NCI-H1930 (cell line): ENCODE results near the gene TRAPPC14.
A peak's percentile ranks its signal among the peaks of the same experiment; 100 is the strongest.
"Not testable (repeated sequence)": the region's sequence is repeated elsewhere in the genome, so short reads cannot be mapped to it uniquely, and the experiment has no call there.

ENCODE experiments used
- DNase-seq, 2 experiments: peaks; one replicate each; lab custom pipeline; 2025; lab: John Stamatoyannopoulos, UW

Gene TRAPPC14

GRCh38 chr7:100158229-100159098 lies at the start of gene TRAPPC14:
Gene TRAPPC14, minus strand, starts transcription at chr7:100158723. Its CDS starts 224 bp downstream, at chr7:100158499.
- DNase-seq = peak; percentile 66 to 85

DNA sequence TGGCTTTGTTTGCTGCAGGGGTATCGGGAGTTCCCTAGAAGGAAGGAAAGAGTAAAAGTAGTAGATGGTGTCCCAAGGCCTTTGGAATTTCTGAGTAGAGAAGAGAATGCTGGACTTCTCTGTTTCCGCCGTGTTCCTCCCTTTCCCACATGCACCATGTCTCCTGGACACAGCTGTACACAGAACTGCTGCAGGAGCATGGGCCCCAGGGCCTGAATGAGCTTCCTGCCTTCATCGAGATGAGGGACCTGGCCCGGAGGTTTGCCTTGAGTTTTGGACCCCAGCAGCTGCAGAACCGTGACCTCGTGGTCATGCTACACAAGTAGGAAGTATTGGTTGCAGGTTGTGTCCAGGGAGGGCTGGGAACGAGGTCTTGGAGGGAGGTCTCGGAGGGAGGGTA lies 45.9 kb upstream of the TRAPPC14 start:
- no peak for DNase-seq

DNA sequence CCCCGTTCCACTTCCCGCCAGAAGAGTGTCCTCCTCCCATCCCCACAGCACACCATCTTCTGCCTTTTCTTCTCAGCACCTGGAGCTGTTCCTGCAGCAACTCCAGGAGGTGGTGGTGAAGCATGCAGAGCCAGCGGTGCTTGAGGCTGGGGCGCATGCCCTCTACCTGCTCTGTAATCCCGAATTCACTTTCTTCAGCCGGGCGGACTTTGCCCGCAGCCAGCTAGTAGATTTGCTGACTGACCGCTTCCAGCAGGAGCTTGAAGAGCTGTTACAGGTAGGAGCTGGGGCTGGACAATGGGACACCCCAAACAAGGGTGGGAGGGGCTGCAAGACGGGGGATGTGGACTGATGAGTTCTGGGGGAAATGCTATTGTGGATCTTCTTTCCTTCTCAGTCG lies 42.2 kb upstream of the TRAPPC14 start:
- DNase-seq = no peak

- DNase-seq = no peak
Observed at GRCh38 chr7:100198266-100198665, 39.7 kb upstream of the TRAPPC14 start.

DNA sequence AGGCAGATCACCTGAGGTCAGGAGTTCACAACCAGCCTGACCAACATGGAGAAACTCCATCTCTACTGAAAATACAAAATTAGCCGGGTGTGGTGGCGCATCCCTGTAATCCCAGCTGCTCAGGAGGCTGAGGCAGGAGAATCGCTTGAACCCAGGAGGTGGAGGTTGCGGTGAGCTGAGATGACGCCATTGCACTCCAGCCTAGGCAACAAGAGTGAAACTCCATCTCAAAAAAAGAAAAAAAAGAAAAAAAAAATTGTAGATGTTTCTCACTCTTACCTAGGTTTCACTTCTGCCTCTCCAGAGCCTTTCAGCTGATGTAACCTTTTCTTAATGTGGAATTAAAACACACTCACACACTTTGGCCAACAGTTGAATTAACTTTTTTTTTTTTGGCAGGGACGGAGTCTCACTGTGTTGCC lies 37.4 kb upstream of the TRAPPC14 start:
- not testable (repeated sequence) for DNase-seq

DNA sequence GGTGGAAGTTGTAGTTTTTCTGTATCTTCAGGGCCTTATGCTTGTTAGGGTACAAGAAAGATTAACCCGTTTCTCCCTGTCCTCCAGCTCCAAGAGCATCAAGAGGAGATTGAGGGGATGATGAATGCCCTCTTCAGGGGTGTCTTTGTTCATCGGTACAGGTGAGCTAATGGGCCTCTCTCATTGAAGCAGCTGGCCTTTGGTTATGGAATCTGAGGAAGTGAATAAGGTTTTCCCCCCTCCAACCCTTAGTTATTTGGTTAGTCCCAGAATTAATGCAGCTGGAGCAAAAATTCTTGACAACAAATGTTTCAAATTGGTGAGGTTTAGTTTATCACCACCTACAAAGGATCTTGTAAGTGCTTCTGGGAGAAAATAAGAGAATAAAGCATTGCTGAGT lies 36.7 kb upstream of the TRAPPC14 start:
- DNase-seq = no peak

GRCh38 chr7:100192969-100193368 lies 34.4 kb upstream of the TRAPPC14 start:
- DNase-seq = no peak

- DNase-seq = not testable (repeated sequence)
Observed at GRCh38 chr7:100192281-100192862, 33.8 kb upstream of the TRAPPC14 start.

GRCh38 chr7:100191775-100192174 lies 33.3 kb upstream of the TRAPPC14 start:
- DNase-seq = no peak

GRCh38 chr7:100190048-100190711 lies 31.7 kb upstream of the TRAPPC14 start:
- DNase-seq = no peak

DNA sequence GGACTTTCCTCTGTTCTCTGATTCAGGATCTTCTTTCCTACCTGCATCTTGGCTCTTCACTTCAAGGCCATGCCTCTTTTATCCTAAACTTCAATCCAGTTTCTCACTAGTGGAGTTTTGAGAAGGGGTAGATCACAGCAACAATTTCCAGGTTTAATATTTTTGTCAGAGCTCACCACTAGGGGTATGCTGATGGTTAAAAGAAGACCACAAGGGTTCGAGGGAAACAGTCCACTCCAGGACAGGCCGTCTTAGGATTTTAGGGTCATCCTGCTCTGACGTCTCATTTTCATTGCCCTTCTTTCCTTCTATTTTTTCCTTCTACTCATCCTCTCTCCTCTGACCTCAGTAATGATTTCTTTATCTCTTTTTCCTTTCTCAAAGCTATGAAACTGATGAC lies 30.5 kb upstream of the TRAPPC14 start:
- DNase-seq = no peak

- no peak for DNase-seq
Observed at GRCh38 chr7:100185726-100186125, 27.2 kb upstream of the TRAPPC14 start.

GRCh38 chr7:100183090-100183489 lies 24.6 kb upstream of the TRAPPC14 start:
- not testable (repeated sequence) for DNase-seq

- DNase-seq = not testable (repeated sequence)
Observed at GRCh38 chr7:100182616-100183015, 24.1 kb upstream of the TRAPPC14 start.

- DNase-seq = not testable (repeated sequence)
Observed at GRCh38 chr7:100180084-100180483, 21.6 kb upstream of the TRAPPC14 start.

DNA sequence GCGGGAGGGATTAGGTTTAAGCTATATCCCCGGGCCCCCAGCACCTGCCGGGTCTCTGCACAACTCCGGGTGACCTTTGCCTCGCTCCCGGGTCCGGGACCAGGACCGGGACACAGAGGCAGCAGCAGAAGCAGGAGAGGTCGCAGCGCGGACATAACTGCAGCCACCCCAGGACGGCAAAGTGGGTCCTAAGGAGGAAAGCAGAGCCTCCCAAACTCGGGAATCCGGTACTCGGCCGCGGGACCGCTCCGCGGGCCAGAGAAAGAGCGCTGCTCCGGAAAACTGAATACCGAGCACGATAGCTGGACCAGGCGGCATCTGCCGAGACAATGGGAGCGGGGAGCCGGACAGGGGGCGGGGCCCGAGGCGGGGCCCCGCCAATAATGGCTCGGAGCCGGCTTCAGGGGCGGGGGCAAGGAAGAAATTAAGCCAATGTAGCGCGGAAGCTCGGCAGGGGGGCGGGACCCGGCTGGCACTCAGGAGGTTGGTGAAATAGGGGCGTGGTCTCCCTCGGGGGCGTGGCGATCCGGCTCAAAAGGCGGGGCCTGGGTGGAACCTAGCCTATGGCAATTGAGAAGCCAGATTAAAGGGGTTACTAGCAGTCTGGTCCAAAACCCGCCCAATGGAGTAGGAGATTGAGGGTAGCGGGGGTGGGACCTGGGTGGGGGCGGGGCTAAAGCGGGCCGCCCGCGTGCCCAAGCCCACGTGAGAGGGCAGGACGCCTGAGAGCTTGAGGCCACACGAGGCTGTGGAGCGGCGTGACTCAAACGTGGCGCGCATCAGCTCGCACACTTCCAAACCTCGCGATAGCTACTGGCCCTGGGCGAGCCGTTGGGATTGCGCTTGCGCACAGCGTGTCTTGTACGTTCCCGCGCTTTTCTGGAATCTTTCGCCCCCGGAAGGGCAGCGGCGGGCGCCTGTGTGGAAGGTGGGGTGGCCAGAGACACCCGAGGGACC lies 18.8 kb upstream of the TRAPPC14 start, which contains the start of the genes GPC2 and STAG3:
GPC2 (minus strand) TSS at position 337 of the 957 bp plus-strand sequence; CDS start at position 155, 182 bp downstream.
STAG3 (plus strand) TSS at position 874 of the 957 bp plus-strand sequence. CDS start 2,639 bp downstream, outside the sequence.
- DNase-seq = peak; percentile 100

- no peak for DNase-seq
Observed at GRCh38 chr7:100176096-100177044, 17.8 kb upstream of the TRAPPC14 start.

DNA sequence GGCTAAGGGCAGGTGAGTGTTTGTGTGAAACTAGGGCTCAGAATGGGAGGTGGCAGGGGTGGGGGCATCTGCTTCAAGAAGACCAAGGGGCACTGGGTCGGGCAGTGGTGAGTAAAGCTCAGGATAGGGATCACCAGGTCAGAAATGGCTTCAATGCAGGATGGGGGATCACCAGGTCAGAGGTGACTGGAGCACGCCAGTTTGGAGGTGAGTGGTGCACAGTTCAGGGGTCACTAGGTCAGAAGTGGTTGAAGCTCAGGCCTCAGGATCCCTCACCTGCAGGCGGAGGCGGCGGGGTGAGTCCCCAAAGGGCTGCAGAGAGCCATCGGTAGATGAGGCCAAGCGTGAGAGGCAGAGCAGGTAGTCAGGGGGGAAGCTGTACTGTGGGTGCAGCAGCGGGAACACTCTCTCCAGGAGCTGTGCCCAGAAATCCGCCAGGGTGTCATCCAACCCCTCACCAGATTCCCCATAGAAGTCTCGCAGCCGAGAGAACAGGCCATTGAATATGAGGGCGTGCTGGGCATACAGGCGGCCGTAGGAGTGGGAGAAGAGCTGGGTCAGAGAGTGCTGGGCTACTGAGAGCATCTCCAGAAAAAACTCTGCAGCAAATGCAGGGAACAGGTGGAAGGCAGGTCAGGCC lies 16.9 kb upstream of the TRAPPC14 start:
- no peak for DNase-seq

- DNase-seq = no peak
Observed at GRCh38 chr7:100174582-100174981, 16.1 kb upstream of the TRAPPC14 start.
